PC-3 (cell line): Measurements from ENCODE around the gene VDR.

Experiments
- CTCF ChIP-seq: fragments of 300-600 bp; sonication (generic); conservative IDR thresholded peaks from 2 replicates; pipeline ENCODE4 v1.5.1; 2017; ENCODE audit warnings: antibody characterized with exemption, low read depth, mild to moderate bottlenecking, low read length
- EZH2 ChIP-seq: fragments of 300-600 bp; sonication (generic); IDR thresholded peaks from one replicate; pipeline ENCODE4 v1.6.1; 2017; ENCODE audit warnings: antibody characterized with exemption, mild to moderate bottlenecking, low read length; ENCODE audit not compliant: unreplicated experiment
- EZH2phosphoT487 ChIP-seq: fragments of 300-600 bp; sonication (generic); IDR thresholded peaks from 2 replicates; pipeline ENCODE4 v1.6.1; 2018; ENCODE audit warnings: mild to moderate bottlenecking, antibody characterized with exemption, low read length, borderline replicate concordance

GRCh38 chr12:47852096-47852571 is 52.7 kb downstream of the VDR start:
- no peak for TF ChIP-seq CTCF
- no peak for TF ChIP-seq EZH2
- TF ChIP-seq EZH2phosphoT487, result no peak
